ENCODE results near the gene ST3GAL3.

- no peak for TF ChIP-seq CTCF (IDR thresholded peaks at IDR 0.05)
- no peak for TF ChIP-seq POLR2AphosphoS5 (IDR thresholded peaks at IDR 0.05)
These were observed 110.1 kb downstream of the ST3GAL3 start for GRCh38 chr1:43817304-43817939.
